Activated CD8-positive, alpha-beta T cell treated with anti-CD3 and anti-CD28 coated beads, Interleukin-2, amount 10 ng/mL, durations not matched to agents 7 days and 5 days (primary cell): ENCODE results near the gene XCL1. TPM values are rescaled to one million over a fixed set of nuclear protein-coding genes. Genes with fewer than 3 reads are reported as not detected.

Source experiments
- ATAC-seq: fragments of 150-1000 bp; cut with Tn5 transposase; one replicate; pipeline ENCODE4 v1.10.0; 2021; ENCODE audit warnings: moderate library complexity
- CTCF ChIA-PET: fragments of 350-600 bp; sonication (Branson Sonifier 250); formaldehyde crosslinking; loops from one replicate; lab custom pipeline; 2021; ENCODE audit warnings: antibody characterized with exemption; lab: Charles Lee
- POLR2A ChIA-PET: fragments of 350-600 bp; sonication (Branson Sonifier 250); formaldehyde crosslinking; loops from one replicate; lab custom pipeline; 2021; ENCODE audit warnings: antibody characterized with exemption; lab: Charles Lee
- DNase-seq: peaks from one replicate; pipeline ENCODE4 v3.0.0-alpha.2; 2020
- H3K27ac Mint-ChIP-seq: one replicate; pipeline ENCODE4 v1.8.0; 2021; ENCODE audit warnings: mild to moderate bottlenecking, mixed read lengths
- H3K27me3 Mint-ChIP-seq: one replicate; pipeline ENCODE4 v1.8.0; 2021; ENCODE audit warnings: low read depth, mixed read lengths
- H3K36me3 Mint-ChIP-seq: one replicate; pipeline ENCODE4 v1.8.0; 2021; ENCODE audit warnings: low read depth, mixed read lengths
- H3K4me1 Mint-ChIP-seq: one replicate; pipeline ENCODE4 v1.8.0; 2021; ENCODE audit warnings: low read depth, mixed read lengths
- H3K4me3 Mint-ChIP-seq: one replicate; pipeline ENCODE4 v1.8.0; 2021; ENCODE audit warnings: mild to moderate bottlenecking, mixed read lengths
- H3K9me3 Mint-ChIP-seq: one replicate; pipeline ENCODE4 v1.8.0; 2022; ENCODE audit warnings: mixed read lengths; ENCODE audit not compliant: insufficient read depth
- total RNA-seq, 2 experiments: library from RNA; stranded (reverse); gene quantifications; one replicate each; pipeline ENCODE4 v1.2.3, GENCODE V29; 2021

XCL1 gene
- total RNA-seq, 2 experiments from 2014 or later: 38.3 to 41.8 TPM

DNA sequence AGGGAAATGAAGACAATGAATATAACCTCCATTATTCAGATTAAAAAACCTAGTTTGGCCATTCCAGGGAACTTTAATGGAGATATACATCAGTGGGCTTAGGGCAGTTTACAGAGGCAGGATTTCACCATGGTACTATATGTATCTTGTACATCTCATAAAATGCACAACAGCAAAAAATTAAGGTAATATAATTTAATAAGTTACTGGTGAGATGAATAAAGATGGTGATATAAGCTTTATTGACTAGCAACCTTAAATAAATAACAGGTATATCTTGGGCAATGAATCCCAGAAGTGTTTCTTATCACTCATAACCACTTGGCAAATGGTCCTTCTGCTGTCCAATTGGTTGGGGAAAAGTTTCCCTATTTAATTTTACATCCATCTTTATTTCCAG, 29.0 kb downstream of the XCL1 start:
- ChIA-PET CTCF (interaction anchor here (3.4 to 9.1 kb wide), 4 partner anchors 165 to 941 kb away, joined by 19 to 88 read pairs (median 62); no protein-coding TSS in a partner anchor), POLR2A (no interaction called here)
- H3K4me3 Mint-ChIP-seq: no peak overlapping the region
- H3K9me3 Mint-ChIP-seq: no peaks in the 10 kb centered on the region
- no peaks in the 10 kb centered on the region for H3K36me3 Mint-ChIP-seq
- H3K27me3 Mint-ChIP-seq: peaks cover 6% of the 10 kb centered on the region
- ATAC-seq (no peak), DNase-seq (no peak)
- H3K27ac Mint-ChIP-seq: no peak overlapping the region
- H3K4me1 Mint-ChIP-seq: peaks cover 13% of the 10 kb centered on the region

DNA sequence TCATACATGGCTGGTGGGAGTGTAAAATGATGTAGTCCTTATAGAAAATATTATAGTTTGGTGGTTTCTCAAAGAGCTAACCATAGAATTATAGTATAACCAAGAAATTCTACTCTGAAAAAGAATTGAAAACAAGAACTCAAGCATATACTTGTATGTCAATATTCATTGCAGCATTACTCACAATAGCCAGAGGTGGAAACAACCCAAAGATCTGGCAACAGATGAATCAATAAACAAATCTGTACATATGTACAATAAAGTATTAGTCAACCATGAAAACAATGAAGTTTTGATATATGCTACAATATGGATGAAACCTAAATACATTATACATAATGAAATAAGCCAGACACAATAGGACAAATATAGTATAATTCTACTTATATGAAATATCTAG, 29.7 kb downstream of the XCL1 start:
- Mint-ChIP-seq H3K9me3 (no peaks in the 10 kb centered on the region), H3K4me3 (no peak overlapping the region), H3K27me3 (peaks cover 6% of the 10 kb centered on the region), H3K4me1 (peaks cover 13% of the 10 kb centered on the region), H3K27ac (no peak overlapping the region), H3K36me3 (no peaks in the 10 kb centered on the region)
- POLR2A ChIA-PET: no interaction called here
- DNase-seq (no peak), ATAC-seq (no peak)
- CTCF ChIA-PET: interaction anchor here (1.6 to 9.1 kb wide), 3 partner anchors 166 to 940 kb away, joined by 4 to 88 read pairs (median 74); no protein-coding TSS in a partner anchor

DNA sequence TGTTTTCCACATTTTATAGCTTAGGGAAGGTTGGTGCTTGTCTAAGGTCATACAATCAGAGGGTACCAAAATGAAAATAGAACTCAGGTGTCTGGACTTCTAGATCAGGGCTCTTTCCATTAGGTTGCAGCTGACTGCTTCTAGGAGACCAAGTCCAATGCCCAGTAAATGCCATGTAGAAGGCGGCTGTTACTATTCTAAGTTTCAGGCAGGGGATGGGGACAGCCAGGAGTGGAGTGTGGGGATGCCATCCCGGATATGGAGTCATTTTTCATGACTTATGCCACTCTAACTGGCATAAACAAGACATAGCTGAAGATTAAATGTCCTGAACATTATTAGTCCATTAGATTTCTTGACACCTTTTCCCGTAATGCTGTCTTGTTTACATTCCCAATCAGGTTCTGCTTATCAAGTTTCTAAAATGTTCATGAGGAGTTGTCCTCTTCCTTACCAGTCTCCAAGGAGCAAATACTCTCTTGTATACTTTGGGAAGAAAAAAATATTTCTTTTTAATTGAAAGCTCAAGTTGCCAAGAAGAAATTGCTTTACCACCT, 31.5 kb downstream of the XCL1 start:
- peaks cover 13% of the 10 kb centered on the region for H3K4me1 Mint-ChIP-seq
- DNase-seq: no peak
- no peaks in the 10 kb centered on the region for H3K36me3 Mint-ChIP-seq
- CTCF ChIA-PET: interaction anchor here (1.3 to 9.1 kb wide), 3 partner anchors 10 to 741 kb away, joined by 3 to 88 read pairs (median 3); no protein-coding TSS in a partner anchor
- no peak for ATAC-seq
- POLR2A ChIA-PET: no interaction called here
- H3K27me3 Mint-ChIP-seq: peaks cover 6% of the 10 kb centered on the region
- H3K27ac Mint-ChIP-seq: no peak overlapping the region
- no peaks in the 10 kb centered on the region for H3K9me3 Mint-ChIP-seq
- H3K4me3 Mint-ChIP-seq: no peak overlapping the region

DNA sequence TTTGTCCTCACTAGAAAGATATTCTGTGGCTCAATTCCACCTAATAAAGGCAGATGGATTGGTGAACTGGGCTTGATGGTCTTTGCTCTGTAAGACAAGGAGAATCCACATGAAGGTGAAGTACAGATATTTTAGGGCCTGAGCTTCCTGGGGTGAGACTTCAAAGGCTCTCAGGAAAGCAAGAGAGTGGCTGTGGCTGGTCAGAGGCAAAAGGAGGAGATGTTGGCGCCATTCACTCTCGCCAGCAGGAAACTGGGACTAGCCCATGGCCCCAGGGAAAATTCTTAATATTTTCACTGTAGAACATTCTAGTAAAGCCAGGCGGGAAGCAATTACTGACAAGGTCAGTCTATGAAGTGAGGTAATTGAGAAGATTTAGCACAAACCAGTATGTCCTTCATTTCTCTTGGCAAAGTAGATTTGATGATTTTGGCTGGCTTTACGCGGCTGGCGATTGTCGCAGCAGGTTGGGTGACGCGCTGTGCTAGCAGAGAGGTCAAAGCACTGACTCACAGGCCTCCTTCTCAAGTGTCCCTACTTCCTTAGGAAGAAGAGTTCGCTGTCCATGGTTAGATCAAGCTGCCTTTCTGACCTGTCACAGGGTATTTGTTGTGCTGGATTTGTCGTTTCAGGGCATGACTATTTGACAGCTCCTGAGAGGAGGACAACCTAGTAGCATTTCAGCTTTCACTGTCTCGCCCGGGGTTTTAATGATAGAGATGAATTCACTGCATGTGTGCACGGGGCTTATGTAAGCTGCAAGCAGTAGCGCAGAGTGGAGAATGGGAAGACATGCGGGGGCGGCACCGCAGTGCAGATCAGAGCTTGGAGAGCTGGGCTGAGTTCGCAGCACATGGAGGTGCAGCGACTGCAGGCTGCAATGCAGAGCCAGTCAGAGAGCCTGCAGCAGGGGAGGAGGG, 32.7 kb downstream of the XCL1 start:
- H3K9me3 Mint-ChIP-seq: no peaks in the 10 kb centered on the region
- no peak for DNase-seq

DNA sequence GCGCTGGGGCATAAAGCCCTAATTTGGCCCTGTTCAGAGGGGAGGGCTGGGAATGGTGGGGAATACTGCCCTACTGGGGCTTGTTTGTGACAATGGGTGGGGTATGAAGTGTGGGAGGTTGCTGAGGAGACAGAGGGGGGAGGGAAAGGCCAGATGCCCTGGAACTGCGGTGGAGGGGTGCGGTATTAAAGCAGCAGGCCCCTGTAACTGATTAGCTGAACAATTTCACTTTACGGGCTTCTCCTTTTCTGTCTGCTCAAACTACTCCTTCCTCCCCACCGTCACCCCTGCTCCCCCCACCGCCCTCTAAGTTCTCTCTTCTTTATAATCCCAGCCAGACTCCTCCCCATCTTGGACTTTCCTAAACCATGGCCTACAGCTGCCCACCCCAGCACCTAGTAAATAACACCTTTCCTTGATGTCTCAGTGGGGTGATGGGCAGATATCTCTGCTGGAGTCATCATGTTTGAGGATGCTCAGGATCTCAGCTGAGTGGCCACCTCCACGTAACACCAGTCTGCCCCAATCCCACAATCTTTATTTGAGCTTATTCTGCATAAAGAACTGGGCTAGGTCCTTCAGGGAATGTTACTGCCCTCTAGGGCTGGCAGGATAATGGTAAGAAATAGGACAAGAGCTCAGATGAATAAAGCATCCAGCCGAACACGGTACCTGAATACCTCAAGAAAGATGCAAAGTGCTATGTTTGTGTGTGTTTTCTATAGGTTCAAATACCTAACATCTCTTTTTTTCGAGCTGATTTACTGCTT, 33.5 kb downstream of the XCL1 start:
- peaks cover 4% of the 10 kb centered on the region for H3K4me1 Mint-ChIP-seq
- POLR2A ChIA-PET: interaction anchor here (0.6 kb wide), 1 partner anchor 367 kb away, joined by 3 read pairs; no protein-coding TSS in a partner anchor
- no peaks in the 10 kb centered on the region for H3K36me3 Mint-ChIP-seq
- H3K27ac Mint-ChIP-seq: no peak overlapping the region
- ATAC-seq: no peak
- H3K9me3 Mint-ChIP-seq: no peaks in the 10 kb centered on the region
- H3K27me3 Mint-ChIP-seq: peaks cover 8% of the 10 kb centered on the region
- CTCF ChIA-PET: no interaction called here
- no peak overlapping the region for H3K4me3 Mint-ChIP-seq
- no peak for DNase-seq

More for the DNA sequence above, 32.7 kb downstream of the XCL1 start:
- ATAC-seq: no peak
- CTCF ChIA-PET: interaction anchor here (1.3 to 9.1 kb wide), 3 partner anchors 9 to 740 kb away, joined by 3 to 88 read pairs (median 3); no protein-coding TSS in a partner anchor
- H3K27ac Mint-ChIP-seq: no peak overlapping the region
- peaks cover 8% of the 10 kb centered on the region for H3K27me3 Mint-ChIP-seq
- POLR2A ChIA-PET: interaction anchor here (0.7 kb wide), 1 partner anchor 841 kb away, joined by 3 read pairs; no protein-coding TSS in a partner anchor
- H3K36me3 Mint-ChIP-seq: no peaks in the 10 kb centered on the region
- H3K4me3 Mint-ChIP-seq: no peak overlapping the region
- peaks cover 10% of the 10 kb centered on the region for H3K4me1 Mint-ChIP-seq

DNA sequence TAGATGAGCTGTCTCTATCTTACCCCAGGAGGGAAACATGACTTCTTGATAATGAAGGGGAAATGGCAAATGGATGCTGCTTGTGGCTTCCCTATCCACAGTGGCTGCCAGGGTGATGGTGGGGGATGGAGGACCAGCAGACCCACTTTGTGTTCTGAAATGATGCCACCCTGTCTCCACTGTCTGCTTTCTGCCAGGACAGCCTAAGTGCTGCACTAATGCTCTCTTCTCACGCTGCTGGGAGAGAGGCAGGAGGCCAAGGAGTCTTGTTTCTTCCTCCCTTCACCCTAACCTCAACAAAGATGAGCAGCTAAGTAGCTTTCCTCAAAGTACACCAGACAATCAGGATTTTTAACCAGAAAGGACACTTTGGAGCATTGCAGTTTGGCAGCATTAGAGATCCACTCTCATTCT, 36.6 kb downstream of the XCL1 start:
- no peaks in the 10 kb centered on the region for H3K4me1 Mint-ChIP-seq
- no peak overlapping the region for H3K4me3 Mint-ChIP-seq
- no peaks in the 10 kb centered on the region for H3K9me3 Mint-ChIP-seq
- no peak overlapping the region for H3K27ac Mint-ChIP-seq
- CTCF ChIA-PET: interaction anchor here (1.1 to 1.5 kb wide), 2 partner anchors 9 to 735 kb away, joined by 4 to 5 read pairs; no protein-coding TSS in a partner anchor
- DNase-seq (no peak), ATAC-seq (no peak)
- H3K27me3 Mint-ChIP-seq: peaks cover 5% of the 10 kb centered on the region
- no peaks in the 10 kb centered on the region for H3K36me3 Mint-ChIP-seq
- POLR2A ChIA-PET: no interaction called here

DNA sequence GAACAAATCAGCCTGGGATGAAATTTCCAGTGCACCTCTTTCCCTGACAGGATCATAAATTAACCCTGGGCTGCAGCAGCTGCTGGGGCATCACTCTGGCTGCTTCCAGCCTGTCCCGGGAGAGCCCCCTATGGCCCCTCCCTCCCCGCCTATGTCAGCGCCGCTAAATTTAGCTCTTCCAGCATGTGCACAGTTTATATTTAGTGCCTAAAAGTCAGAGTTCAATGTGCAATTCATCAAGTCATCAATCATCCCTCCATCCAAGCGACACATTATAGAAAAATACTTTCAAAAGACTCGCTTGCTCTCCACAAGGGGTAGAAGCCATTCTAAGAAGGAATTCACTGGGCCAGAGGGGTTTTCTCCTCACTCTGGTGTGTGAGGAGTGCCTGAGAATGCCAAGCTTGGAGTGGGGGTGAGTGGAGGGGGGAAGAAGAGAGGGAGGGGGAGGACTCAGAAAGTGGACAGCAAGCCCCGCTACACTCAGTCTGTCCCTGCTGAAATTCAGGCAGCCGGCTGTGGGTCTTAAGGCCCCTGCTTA, 37.4 kb downstream of the XCL1 start:
- no peaks in the 10 kb centered on the region for H3K4me1 Mint-ChIP-seq
- no peak for DNase-seq
- no peak overlapping the region for H3K27ac Mint-ChIP-seq
- CTCF ChIA-PET: interaction anchor here (1.5 to 4.3 kb wide), 2 partner anchors 10 to 734 kb away, joined by 4 to 20 read pairs; no protein-coding TSS in a partner anchor
- no peak for ATAC-seq
- POLR2A ChIA-PET: no interaction called here
- H3K27me3 Mint-ChIP-seq: peaks cover 6% of the 10 kb centered on the region
- no peaks in the 10 kb centered on the region for H3K36me3 Mint-ChIP-seq
- no peak overlapping the region for H3K4me3 Mint-ChIP-seq
- no peaks in the 10 kb centered on the region for H3K9me3 Mint-ChIP-seq

DNA sequence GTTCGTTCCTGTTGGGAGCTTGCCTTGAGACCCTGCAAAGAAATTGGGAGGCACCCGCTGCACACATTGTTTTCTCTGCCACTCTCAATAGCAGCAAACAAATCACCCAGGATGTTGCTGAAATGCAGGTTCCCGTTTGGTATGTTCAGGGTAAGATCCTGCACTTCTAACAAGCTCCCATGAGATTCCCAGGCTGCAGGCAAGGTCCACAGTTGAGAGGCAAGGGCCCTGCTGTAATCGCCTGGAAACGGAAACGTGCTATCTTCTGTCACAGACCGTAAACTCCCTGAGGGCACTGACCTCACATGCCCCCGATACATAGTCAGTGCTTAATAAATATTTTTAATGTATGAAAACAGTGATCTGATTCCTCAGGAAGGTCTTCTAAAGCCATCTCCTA, 37.8 kb downstream of the XCL1 start:
- ATAC-seq: no peak
- POLR2A ChIA-PET: no interaction called here
- no peaks in the 10 kb centered on the region for H3K4me1 Mint-ChIP-seq
- H3K27ac Mint-ChIP-seq: no peak overlapping the region
- peaks cover 6% of the 10 kb centered on the region for H3K27me3 Mint-ChIP-seq
- CTCF ChIA-PET: interaction anchor here (1.5 to 4.3 kb wide), 2 partner anchors 11 to 734 kb away, joined by 4 to 20 read pairs; no protein-coding TSS in a partner anchor
- H3K9me3 Mint-ChIP-seq: no peaks in the 10 kb centered on the region
- no peak for DNase-seq
- no peaks in the 10 kb centered on the region for H3K36me3 Mint-ChIP-seq
- no peak overlapping the region for H3K4me3 Mint-ChIP-seq

DNA sequence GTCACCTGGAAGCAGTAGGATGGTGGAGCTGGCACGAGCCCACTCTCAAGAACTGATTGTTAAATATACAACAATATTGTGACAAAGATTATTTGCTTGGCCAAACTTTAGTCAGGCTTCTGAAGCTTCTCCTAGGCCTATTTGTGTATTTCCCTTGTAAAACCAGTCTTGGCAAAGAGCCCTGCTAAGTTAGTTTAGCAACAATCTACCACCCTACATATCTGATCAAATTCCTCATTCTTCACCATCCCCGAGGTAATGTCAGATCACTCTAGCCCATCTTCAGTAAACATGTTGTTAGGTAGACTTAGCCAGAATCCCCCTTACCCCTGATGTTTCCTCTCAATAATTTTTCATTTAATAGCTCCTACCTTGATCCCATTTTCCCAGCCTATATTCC, 39.6 kb downstream of the XCL1 start:
- POLR2A ChIA-PET: no interaction called here

DNA sequence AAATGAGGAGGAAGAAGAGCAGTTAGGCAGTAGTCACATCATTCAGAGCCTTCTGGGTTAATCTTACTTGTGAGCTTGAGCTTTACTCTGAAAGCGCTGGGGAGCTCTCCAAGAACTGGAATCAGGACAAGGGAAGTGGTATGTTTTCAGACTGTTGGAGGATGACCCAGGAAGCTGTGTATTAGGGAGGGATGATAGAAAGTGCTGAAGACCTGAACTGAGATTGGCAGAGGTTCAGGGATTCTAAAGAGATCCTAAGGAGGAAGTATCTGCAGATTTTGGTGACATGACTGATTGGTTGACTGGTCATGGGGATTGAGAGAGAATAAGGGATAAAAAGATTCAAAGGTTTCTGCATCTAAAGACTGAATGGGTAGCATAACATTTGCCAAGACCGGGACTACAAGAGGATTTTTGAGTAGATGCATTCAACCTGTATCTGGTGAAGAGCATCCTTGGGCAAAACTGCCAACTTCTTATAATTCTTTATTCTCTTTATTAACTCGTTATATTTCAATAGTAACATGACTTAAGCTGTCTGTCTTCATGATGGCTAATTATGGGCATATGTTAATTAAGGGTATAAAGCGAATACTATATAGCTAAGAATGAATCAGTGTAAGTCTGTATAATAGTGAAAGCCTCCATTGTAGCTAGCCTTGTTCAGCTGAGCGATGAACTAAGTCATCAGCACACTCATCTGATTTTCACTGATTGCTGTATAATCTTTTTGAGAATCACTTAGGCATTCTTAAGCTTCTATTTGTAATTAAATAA, 41.8 kb downstream of the XCL1 start:
- Mint-ChIP-seq H3K27ac (no peak overlapping the region), H3K4me1 (no peaks in the 10 kb centered on the region), H3K9me3 (no peaks in the 10 kb centered on the region), H3K4me3 (no peak overlapping the region), H3K27me3 (peaks cover 12% of the 10 kb centered on the region), H3K36me3 (no peaks in the 10 kb centered on the region)
- DNase-seq (no peak), ATAC-seq (no peak)
- POLR2A ChIA-PET: no interaction called here
- CTCF ChIA-PET: interaction anchor here (0.6 to 4.3 kb wide), 5 partner anchors 10 to 561 kb away, joined by 3 to 20 read pairs (median 3); no protein-coding TSS in a partner anchor

More for the DNA sequence above, 39.6 kb downstream of the XCL1 start:
- ATAC-seq (no peak), DNase-seq (no peak)
- H3K27ac Mint-ChIP-seq: no peak overlapping the region
- H3K4me1 Mint-ChIP-seq: no peaks in the 10 kb centered on the region
- H3K4me3 Mint-ChIP-seq: no peak overlapping the region
- CTCF ChIA-PET: interaction anchor here (4.3 kb wide), 1 partner anchor 13 kb away, joined by 20 read pairs; no protein-coding TSS in a partner anchor
- H3K36me3 Mint-ChIP-seq: no peaks in the 10 kb centered on the region
- H3K27me3 Mint-ChIP-seq: peaks cover 6% of the 10 kb centered on the region
- H3K9me3 Mint-ChIP-seq: no peaks in the 10 kb centered on the region
